ENCODE results near the gene DDAH1. TPM values are rescaled to one million over a fixed set of nuclear protein-coding genes. Genes with fewer than 3 reads are reported as not detected.

Gene DDAH1
- total RNA-seq, 1 experiment from 2014 or later, result 7.9 TPM

GRCh38 chr1:85428471-85429089, 36.4 kb downstream of the DDAH1 start:
- POLR2A ChIA-PET, result no interaction called here
- intact Hi-C loops (cut with micrococcal nuclease), result no loop called here
- no peak overlapping the region for H3K27ac Mint-ChIP-seq (ENCODE audit: low read depth, unreplicated experiment)

DNA sequence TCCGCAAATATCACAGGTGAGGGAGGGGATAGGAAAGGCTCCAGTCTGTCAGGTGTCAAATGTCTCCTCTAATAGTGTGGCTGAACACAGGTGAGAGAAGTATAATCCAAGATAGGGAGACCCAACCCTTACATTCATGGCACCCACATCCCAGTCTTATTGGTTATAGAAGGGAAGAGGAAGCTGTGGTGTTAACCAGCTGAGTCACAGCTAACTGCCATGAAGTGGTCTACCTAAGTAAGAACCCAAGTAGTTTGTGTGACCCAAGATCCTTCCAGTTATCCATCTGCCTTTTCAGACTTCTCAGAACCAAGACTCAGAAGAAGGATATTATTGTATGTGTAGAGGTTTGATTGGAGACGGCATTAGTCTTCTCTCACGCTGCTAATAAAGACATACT, 37.1 kb downstream of the DDAH1 start:
- ChIA-PET CTCF (interaction anchor here (0.7 kb wide), 1 partner anchor 8 kb away, joined by 3 read pairs; no protein-coding TSS in a partner anchor), POLR2A (interaction anchor here (1.2 kb wide), 1 partner anchor 9 kb away, joined by 4 read pairs; no protein-coding TSS in a partner anchor)
- BruUV-seq (replicated peaks), result no TSS peak
- no peak overlapping the region for H3K27ac Mint-ChIP-seq (ENCODE audit: low read depth, unreplicated experiment)
- no peak overlapping the region for H3K4me3 Mint-ChIP-seq (ENCODE audit: unreplicated experiment)
- H3K27me3 Mint-ChIP-seq (ENCODE audit: insufficient read depth, unreplicated experiment), result no peaks in the 10 kb centered on the region
- H3K9me3 Mint-ChIP-seq (ENCODE audit: unreplicated experiment), result peaks cover 18% of the 10 kb centered on the region
- no peaks in the 10 kb centered on the region for H3K36me3 Mint-ChIP-seq (ENCODE audit: insufficient read depth, unreplicated experiment)
- no peaks in the 10 kb centered on the region for H3K4me1 Mint-ChIP-seq (ENCODE audit: insufficient read depth, unreplicated experiment)
- intact Hi-C loops (cut with micrococcal nuclease), result no loop called here
- DNase-seq (ENCODE audit: unreplicated experiment), result no peak
- TF ChIP-seq CTCF (IDR thresholded peaks at IDR 0.05; ENCODE audit: unreplicated experiment), result no peak

More at GRCh38 chr1:85428471-85429089, 36.4 kb downstream of the DDAH1 start:
- CTCF ChIA-PET, result interaction anchor here (0.7 kb wide), 1 partner anchor 8 kb away, joined by 3 read pairs; no protein-coding TSS in a partner anchor
- no TSS peak for BruUV-seq (replicated peaks)
- DNase-seq (ENCODE audit: unreplicated experiment), result no peak
- H3K36me3 Mint-ChIP-seq (ENCODE audit: insufficient read depth, unreplicated experiment), result no peaks in the 10 kb centered on the region
- no peaks in the 10 kb centered on the region for H3K27me3 Mint-ChIP-seq (ENCODE audit: insufficient read depth, unreplicated experiment)
- peaks cover 18% of the 10 kb centered on the region for H3K9me3 Mint-ChIP-seq (ENCODE audit: unreplicated experiment)
- TF ChIP-seq CTCF (IDR thresholded peaks at IDR 0.05; ENCODE audit: unreplicated experiment), result no peak
- H3K4me1 Mint-ChIP-seq (ENCODE audit: insufficient read depth, unreplicated experiment), result no peaks in the 10 kb centered on the region
- H3K4me3 Mint-ChIP-seq (ENCODE audit: unreplicated experiment), result no peak overlapping the region

GRCh38 chr1:85427331-85427730, 37.6 kb downstream of the DDAH1 start:
- intact Hi-C loops (cut with micrococcal nuclease), result no loop called here
- Mint-ChIP-seq H3K4me3 (ENCODE audit: unreplicated experiment) (no peak overlapping the region), H3K9me3 (ENCODE audit: unreplicated experiment) (peaks cover 18% of the 10 kb centered on the region), H3K27ac (ENCODE audit: low read depth, unreplicated experiment) (no peak overlapping the region), H3K4me1 (ENCODE audit: insufficient read depth, unreplicated experiment) (no peaks in the 10 kb centered on the region), H3K36me3 (ENCODE audit: insufficient read depth, unreplicated experiment) (no peaks in the 10 kb centered on the region), H3K27me3 (ENCODE audit: insufficient read depth, unreplicated experiment) (no peaks in the 10 kb centered on the region)
- BruUV-seq (replicated peaks), result no TSS peak
- ChIA-PET POLR2A (interaction anchor here (1.2 kb wide), 1 partner anchor 9 kb away, joined by 4 read pairs; no protein-coding TSS in a partner anchor), CTCF (no interaction called here)
- no peak for DNase-seq (ENCODE audit: unreplicated experiment)
- TF ChIP-seq CTCF (IDR thresholded peaks at IDR 0.05; ENCODE audit: unreplicated experiment), result no peak

- no peak for TF ChIP-seq CTCF (IDR thresholded peaks at IDR 0.05; ENCODE audit: unreplicated experiment)
- BruUV-seq (replicated peaks), result no TSS peak
- ChIA-PET CTCF (interaction anchor here (0.6 kb wide), 1 partner anchor 30 kb away, joined by 3 read pairs; no protein-coding TSS in a partner anchor), POLR2A (no interaction called here)
- Mint-ChIP-seq H3K9me3 (ENCODE audit: unreplicated experiment) (peaks cover 8% of the 10 kb centered on the region), H3K4me1 (ENCODE audit: insufficient read depth, unreplicated experiment) (no peaks in the 10 kb centered on the region), H3K4me3 (ENCODE audit: unreplicated experiment) (no peak overlapping the region), H3K27me3 (ENCODE audit: insufficient read depth, unreplicated experiment) (no peaks in the 10 kb centered on the region), H3K27ac (ENCODE audit: low read depth, unreplicated experiment) (no peak overlapping the region), H3K36me3 (ENCODE audit: insufficient read depth, unreplicated experiment) (no peaks in the 10 kb centered on the region)
- DNase-seq (ENCODE audit: unreplicated experiment), result no peak
- intact Hi-C loops (cut with micrococcal nuclease), result no loop called here
Measured at GRCh38 chr1:85421179-85421578, 43.8 kb downstream of the DDAH1 start.
